Immature natural killer cell (primary cell): ENCODE results near the gene LRRFIP1. TPM values are rescaled to one million over a fixed set of nuclear protein-coding genes. Genes with fewer than 3 reads are reported as not detected.
A peak's percentile ranks its signal among the peaks of the same experiment; 100 is the strongest.

Source experiments
- DNase-seq, 3 donors: peaks; one replicate each; pipeline ENCODE4 v3.0.0; 2022; ENCODE audit warnings: mixed read lengths in 1 of 3
- H3K27ac Mint-ChIP-seq, 6 donors: one replicate each; pipeline ENCODE4 v1.8.0; 2020; ENCODE audit warnings: mixed read lengths in 6 of 6, mild to moderate bottlenecking in 5 of 6, inconsistent platforms in 4 of 6, moderate library complexity in 3 of 6
- H3K27me3 Mint-ChIP-seq, 3 donors: one replicate each; pipeline ENCODE4 v1.8.0; 2020 to 2021; ENCODE audit warnings: low read depth in 3 of 3, mild to moderate bottlenecking in 3 of 3, mixed read lengths in 3 of 3, moderate library complexity in 3 of 3, inconsistent platforms in 1 of 3
- H3K36me3 Mint-ChIP-seq, 3 donors: one replicate each; pipeline ENCODE4 v1.8.0; 2020; ENCODE audit warnings: mixed read lengths in 3 of 3, inconsistent platforms in 2 of 3, mild to moderate bottlenecking in 2 of 3
- H3K4me1 Mint-ChIP-seq, 2 donors: one replicate each; pipeline ENCODE4 v1.8.0; 2020; ENCODE audit warnings: inconsistent platforms in 2 of 2, mild to moderate bottlenecking in 2 of 2, mixed read lengths in 2 of 2, moderate library complexity in 1 of 2
- H3K4me3 Mint-ChIP-seq, 5 donors: one replicate each; pipeline ENCODE4 v1.8.0; 2020; ENCODE audit warnings: mild to moderate bottlenecking in 5 of 5, mixed read lengths in 5 of 5, inconsistent platforms in 3 of 5, moderate library complexity in 3 of 5
- H3K9me3 Mint-ChIP-seq, 6 donors: one replicate each; pipeline ENCODE4 v1.8.0; 2020; ENCODE audit warnings: mild to moderate bottlenecking in 6 of 6, mixed read lengths in 6 of 6, inconsistent platforms in 4 of 6, moderate library complexity in 3 of 6
- polyA plus RNA-seq, 3 donors: library from polyadenylated mRNA; unstranded; fragments of 300-500 nt; fragmentation: Illumina TruSeq; gene quantifications; one replicate each; pipeline ENCODE4 v1.2.3, GENCODE V29; 2021

The LRRFIP1 gene
- polyA plus RNA-seq, 3 donors from 2014 or later: 62.5 to 137 (median 80.0) TPM

GRCh38 chr2:237712477-237713377 lies 85.3 kb downstream of the LRRFIP1 start:
- Mint-ChIP-seq H3K27me3 (peaks cover 9 to 20% (median 10%) of the 10 kb centered on the region in 3 donors), H3K27ac (peak overlapping the region; percentile 17 to 71 (median 29)), H3K36me3 (peaks cover 0 to 15% (median 9%) of the 10 kb centered on the region in 3 donors), H3K4me3 (no peak overlapping the region), H3K4me1 (peaks cover 66 to 83% of the 10 kb centered on the region in 2 donors), H3K9me3 (no peaks in the 10 kb centered on the region)
- no peak for DNase-seq

GRCh38 chr2:237714690-237715458 lies 87.5 kb downstream of the LRRFIP1 start:
- peaks cover 0 to 21% (median 6%) of the 10 kb centered on the region in 3 donors for H3K36me3 Mint-ChIP-seq
- peak overlapping the region in 2 of 5 donors; percentile 28 to 44 for H3K4me3 Mint-ChIP-seq
- no peaks in the 10 kb centered on the region for H3K9me3 Mint-ChIP-seq
- peaks cover 62 to 89% of the 10 kb centered on the region in 2 donors for H3K4me1 Mint-ChIP-seq
- no peak for DNase-seq
- peak overlapping the region; percentile 36 to 71 (median 56) for H3K27ac Mint-ChIP-seq
- peaks cover 7 to 9% (median 9%) of the 10 kb centered on the region in 3 donors for H3K27me3 Mint-ChIP-seq

- peaks cover 9 to 11% (median 9%) of the 10 kb centered on the region in 3 donors for H3K27me3 Mint-ChIP-seq
- H3K27ac Mint-ChIP-seq: peak overlapping the region; percentile 38 to 74 (median 65)
- H3K36me3 Mint-ChIP-seq: peaks cover 0 to 21% (median 6%) of the 10 kb centered on the region in 3 donors
- H3K4me1 Mint-ChIP-seq: peaks cover 63 to 90% of the 10 kb centered on the region in 2 donors
- no peak for DNase-seq
- no peaks in the 10 kb centered on the region for H3K9me3 Mint-ChIP-seq
- H3K4me3 Mint-ChIP-seq: peak overlapping the region in 2 of 5 donors; percentile 28 to 44
Observed at GRCh38 chr2:237715459-237715947, 88.1 kb downstream of the LRRFIP1 start.

- Mint-ChIP-seq H3K4me3 (no peak overlapping the region), H3K9me3 (no peaks in the 10 kb centered on the region), H3K27me3 (peaks cover 9 to 13% (median 9%) of the 10 kb centered on the region in 3 donors), H3K36me3 (peaks cover 0 to 21% (median 9%) of the 10 kb centered on the region in 3 donors), H3K4me1 (peaks cover 63 to 92% of the 10 kb centered on the region in 2 donors), H3K27ac (peak overlapping the region; percentile 28 to 74 (median 65))
- DNase-seq: no peak
Observed at GRCh38 chr2:237716011-237716410, 88.6 kb downstream of the LRRFIP1 start.

GRCh38 chr2:237717366-237718276 lies 90.2 kb downstream of the LRRFIP1 start:
- peak overlapping the region; percentile 2 to 51 (median 36) for H3K27ac Mint-ChIP-seq
- H3K36me3 Mint-ChIP-seq: peaks cover 0 to 14% (median 8%) of the 10 kb centered on the region in 3 donors
- no peak overlapping the region for H3K4me3 Mint-ChIP-seq
- no peak for DNase-seq
- H3K4me1 Mint-ChIP-seq: peaks cover 62 to 95% of the 10 kb centered on the region in 2 donors
- no peaks in the 10 kb centered on the region for H3K9me3 Mint-ChIP-seq
- H3K27me3 Mint-ChIP-seq: peaks cover under 1 to 11% (median 6%) of the 10 kb centered on the region in 3 donors

- peaks cover 0 to 10% (median 6%) of the 10 kb centered on the region in 3 donors for H3K27me3 Mint-ChIP-seq
- H3K9me3 Mint-ChIP-seq: no peaks in the 10 kb centered on the region
- H3K27ac Mint-ChIP-seq: peak overlapping the region in 5 of 6 donors; percentile 19 to 72 (median 39)
- peaks cover 59 to 95% of the 10 kb centered on the region in 2 donors for H3K4me1 Mint-ChIP-seq
- H3K4me3 Mint-ChIP-seq: no peak overlapping the region
- H3K36me3 Mint-ChIP-seq: peaks cover 0 to 14% (median 8%) of the 10 kb centered on the region in 3 donors
- DNase-seq: no peak
Observed at GRCh38 chr2:237718277-237718634, 90.9 kb downstream of the LRRFIP1 start.

GRCh38 chr2:237720444-237720843 lies 93.1 kb downstream of the LRRFIP1 start:
- Mint-ChIP-seq H3K4me3 (no peak overlapping the region), H3K9me3 (no peaks in the 10 kb centered on the region), H3K27me3 (peaks cover 0 to 12% (median 9%) of the 10 kb centered on the region in 3 donors), H3K36me3 (peaks cover 0 to 14% (median 8%) of the 10 kb centered on the region in 3 donors), H3K27ac (peak overlapping the region; percentile 12 to 76 (median 46)), H3K4me1 (peaks cover 62 to 95% of the 10 kb centered on the region in 2 donors)
- no peak for DNase-seq

- peaks cover 0 to 14% (median 5%) of the 10 kb centered on the region in 3 donors for H3K36me3 Mint-ChIP-seq
- DNase-seq: no peak
- no peak overlapping the region for H3K4me3 Mint-ChIP-seq
- peaks cover 0 to 10% (median 9%) of the 10 kb centered on the region in 3 donors for H3K27me3 Mint-ChIP-seq
- H3K27ac Mint-ChIP-seq: peak overlapping the region in 3 of 6 donors; percentile 32 to 62 (median 51)
- H3K9me3 Mint-ChIP-seq: no peaks in the 10 kb centered on the region
- peaks cover 60 to 95% of the 10 kb centered on the region in 2 donors for H3K4me1 Mint-ChIP-seq
Observed at GRCh38 chr2:237720957-237721356, 93.6 kb downstream of the LRRFIP1 start.

- Mint-ChIP-seq H3K27me3 (peaks cover 0 to 11% (median 9%) of the 10 kb centered on the region in 3 donors), H3K27ac (peak overlapping the region; percentile 32 to 79 (median 68)), H3K4me1 (peaks cover 59 to 95% of the 10 kb centered on the region in 2 donors), H3K9me3 (no peaks in the 10 kb centered on the region), H3K4me3 (no peak overlapping the region), H3K36me3 (peaks cover 0 to 14% (median 5%) of the 10 kb centered on the region in 3 donors)
- DNase-seq: no peak
Observed at GRCh38 chr2:237721458-237721857, 94.1 kb downstream of the LRRFIP1 start.

GRCh38 chr2:237722616-237723015 lies 95.2 kb downstream of the LRRFIP1 start:
- Mint-ChIP-seq H3K4me3 (no peak overlapping the region), H3K36me3 (peaks cover 0 to 13% (median 5%) of the 10 kb centered on the region in 3 donors), H3K4me1 (peaks cover 59 to 95% of the 10 kb centered on the region in 2 donors), H3K27me3 (peaks cover 0 to 17% (median 9%) of the 10 kb centered on the region in 3 donors), H3K27ac (peak overlapping the region in 4 of 6 donors; percentile 45 to 79 (median 58)), H3K9me3 (no peaks in the 10 kb centered on the region)
- no peak for DNase-seq

GRCh38 chr2:237723023-237723422 lies 95.6 kb downstream of the LRRFIP1 start:
- no peak overlapping the region for H3K4me3 Mint-ChIP-seq
- peaks cover 60 to 95% of the 10 kb centered on the region in 2 donors for H3K4me1 Mint-ChIP-seq
- H3K9me3 Mint-ChIP-seq: no peaks in the 10 kb centered on the region
- H3K36me3 Mint-ChIP-seq: peaks cover 0 to 9% (median 5%) of the 10 kb centered on the region in 3 donors
- H3K27me3 Mint-ChIP-seq: peaks cover 0 to 17% (median 9%) of the 10 kb centered on the region in 3 donors
- DNase-seq: no peak
- H3K27ac Mint-ChIP-seq: peak overlapping the region in 4 of 6 donors; percentile 45 to 81 (median 65)

GRCh38 chr2:237723602-237724001 lies 96.2 kb downstream of the LRRFIP1 start:
- DNase-seq: no peak
- Mint-ChIP-seq H3K4me3 (peak overlapping the region in 1 of 5 donors; percentile 21), H3K9me3 (no peaks in the 10 kb centered on the region), H3K4me1 (peaks cover 60 to 94% of the 10 kb centered on the region in 2 donors), H3K27ac (peak overlapping the region; percentile 46 to 81 (median 66)), H3K36me3 (peaks cover 0 to 5% (median 4%) of the 10 kb centered on the region in 3 donors), H3K27me3 (peaks cover 0 to 19% (median 9%) of the 10 kb centered on the region in 3 donors)
